HG02852 (cell line): ENCODE data around the gene MYO5C.

Experiments used
- ATAC-seq: cut with Tn5 transposase; IDR thresholded peaks from one replicate; pipeline ENCODE4 v1.9.1; 2021; ENCODE audit warnings: mild to moderate bottlenecking, moderate library complexity; ENCODE audit not compliant: unreplicated experiment

The MYO5C gene

GRCh38 chr15:52153900-52154895 lies 141.4 kb downstream of the MYO5C start:
- ATAC-seq, result no peak

GRCh38 chr15:52151353-52151752 lies 144.3 kb downstream of the MYO5C start:
- ATAC-seq, result no peak

GRCh38 chr15:52150871-52151270 lies 144.7 kb downstream of the MYO5C start:
- ATAC-seq, result no peak

- ATAC-seq, result no peak
These were observed 145.4 kb downstream of the MYO5C start for GRCh38 chr15:52150043-52150825.

DNA sequence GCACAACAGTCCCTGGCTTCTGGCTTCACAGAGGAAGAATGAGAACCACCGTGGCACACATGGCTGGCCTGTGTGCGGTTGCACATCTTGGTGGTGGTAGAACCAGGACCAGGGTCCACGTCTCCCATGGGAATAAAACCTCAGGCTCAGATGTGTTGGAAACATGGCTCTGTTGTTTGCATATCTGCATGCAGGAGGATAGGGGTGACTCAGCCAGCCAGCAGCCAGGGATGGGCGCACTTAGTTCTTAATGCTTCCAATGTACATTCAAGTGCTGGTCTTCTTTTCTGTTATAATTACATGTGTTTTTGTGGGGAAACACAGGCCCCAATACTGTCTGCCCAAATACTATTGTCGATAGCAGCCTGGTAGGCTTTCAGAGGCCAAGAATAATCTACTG lies 147.2 kb downstream of the MYO5C start:
- no peak for ATAC-seq

DNA sequence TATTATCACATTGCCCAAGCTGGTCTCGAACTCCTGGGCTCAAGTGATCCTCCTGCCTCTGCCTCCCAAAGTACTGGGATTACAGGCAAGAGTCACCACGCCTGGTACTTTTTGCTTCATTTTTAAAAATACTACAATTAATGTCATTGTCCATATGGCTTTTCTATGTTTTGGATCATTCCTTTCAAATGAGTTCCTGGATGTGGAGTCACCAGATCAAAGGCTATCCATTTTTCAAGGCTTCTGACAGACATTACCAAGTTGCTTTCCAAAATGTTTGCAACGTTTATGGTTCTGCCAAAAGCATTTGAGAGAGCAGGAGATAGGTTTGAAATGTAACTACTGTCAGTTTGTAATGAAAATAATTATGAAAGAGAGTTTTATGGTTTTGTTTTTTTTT lies 148.8 kb downstream of the MYO5C start:
- no peak for ATAC-seq

DNA sequence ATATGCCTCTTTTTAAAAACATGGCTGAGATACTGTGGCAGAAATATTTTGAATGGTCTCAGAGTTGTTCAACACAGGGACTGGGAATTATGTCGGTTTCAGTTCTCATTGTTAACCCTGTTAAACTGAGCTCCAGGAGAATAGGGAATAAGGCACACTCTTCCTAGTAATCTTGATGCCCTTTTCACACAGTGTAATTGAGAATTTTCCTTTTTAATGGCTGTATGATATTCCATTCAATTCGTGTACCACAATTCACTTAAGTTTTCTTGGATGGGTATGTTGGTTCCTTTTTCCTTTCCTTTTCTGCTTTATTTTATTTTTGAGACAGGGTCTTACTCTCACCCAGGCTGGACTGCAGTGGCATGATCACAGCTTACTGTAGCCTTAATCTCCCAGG lies 149.3 kb downstream of the MYO5C start:
- ATAC-seq, result no peak

GRCh38 chr15:52144656-52145178 lies 150.9 kb downstream of the MYO5C start:
- ATAC-seq, result no peak

- ATAC-seq, result no peak
These were observed 151.7 kb downstream of the MYO5C start for GRCh38 chr15:52143873-52144272.
